NCI-H524 treated with DMSO at 0.1 percent for 48 hours (cell line): ENCODE results near the gene CNOT2.

ENCODE experiments used
- DNase-seq: peaks from one replicate; lab custom pipeline; 2025; lab: John Stamatoyannopoulos, UW

CNOT2 gene

GRCh38 chr12:70242695-70243509, at the start of gene CNOT2:
Gene CNOT2, plus strand, starts transcription at chr12:70243433. Its CDS starts 34,794 bp downstream, at chr12:70278227.
- peak; percentile 54 for DNase-seq

GRCh38 chr12:70194076-70194475, 49.2 kb upstream of the CNOT2 start:
- no peak for DNase-seq

- DNase-seq, result peak; percentile 74
Measured at GRCh38 chr12:70196811-70197281, 46.4 kb upstream of the CNOT2 start.

- DNase-seq, result no peak
Measured at GRCh38 chr12:70197345-70197744, 45.9 kb upstream of the CNOT2 start.

GRCh38 chr12:70213707-70214106, 29.5 kb upstream of the CNOT2 start:
- no peak for DNase-seq

- DNase-seq, result no peak
Measured at GRCh38 chr12:70214972-70215617, 28.1 kb upstream of the CNOT2 start.

- no peak for DNase-seq
Measured at GRCh38 chr12:70217416-70217815, 25.8 kb upstream of the CNOT2 start.

GRCh38 chr12:70221626-70222025, 21.6 kb upstream of the CNOT2 start:
- DNase-seq, result no peak

GRCh38 chr12:70227911-70228310, 15.3 kb upstream of the CNOT2 start:
- no peak for DNase-seq

- DNase-seq, result no peak
Measured at GRCh38 chr12:70230934-70231606, 12.2 kb upstream of the CNOT2 start.

- no peak for DNase-seq
Measured at GRCh38 chr12:70236990-70237389, 6.2 kb upstream of the CNOT2 start.

GRCh38 chr12:70240673-70241072, 2.6 kb upstream of the CNOT2 start:
- DNase-seq, result no peak

- DNase-seq, result no peak
Measured at GRCh38 chr12:70241845-70242244, 1.4 kb upstream of the CNOT2 start.

GRCh38 chr12:70243510-70244371, 508 bp downstream of the CNOT2 start:
- no peak for DNase-seq

- DNase-seq, result no peak
Measured at GRCh38 chr12:70244409-70244808, 1.2 kb downstream of the CNOT2 start.

GRCh38 chr12:70245458-70245857, 2.2 kb downstream of the CNOT2 start:
- no peak for DNase-seq

GRCh38 chr12:70246580-70246979, 3.3 kb downstream of the CNOT2 start:
- no peak for DNase-seq

- DNase-seq, result no peak
Measured at GRCh38 chr12:70247653-70248199, 4.5 kb downstream of the CNOT2 start.

- DNase-seq, result no peak
Measured at GRCh38 chr12:70248876-70249275, 5.6 kb downstream of the CNOT2 start.

GRCh38 chr12:70249903-70250302, 6.7 kb downstream of the CNOT2 start:
- DNase-seq, result no peak

GRCh38 chr12:70251226-70251625, 8.0 kb downstream of the CNOT2 start:
- no peak for DNase-seq

- DNase-seq, result no peak
Measured at GRCh38 chr12:70251661-70252060, 8.4 kb downstream of the CNOT2 start.
